ENCODE results near the gene PATL1.

DNA sequence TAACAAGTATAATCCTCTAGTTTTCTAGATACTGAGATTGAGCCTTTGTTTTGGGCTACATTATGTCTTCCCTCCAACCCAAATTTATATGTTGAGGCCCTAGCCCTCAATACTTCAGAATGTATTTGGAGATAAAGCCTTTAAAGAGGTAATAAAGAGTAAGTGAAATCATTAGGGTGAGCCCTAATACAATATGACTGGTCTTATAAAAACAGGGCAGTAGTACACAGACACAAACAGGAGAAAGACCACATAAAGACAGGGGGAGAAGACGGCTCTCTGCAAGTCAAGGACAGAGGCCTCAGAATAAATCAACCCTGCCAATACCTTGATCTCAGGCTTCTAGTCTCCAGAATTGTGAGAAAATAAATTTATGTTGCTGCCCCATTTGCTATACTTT, 38.5 kb upstream of the PATL1 start:
- no peak for TF ChIP-seq ZNF184 (tag by site-specific recombination; IDR thresholded peaks at IDR 0.05)
- no peak for TF ChIP-seq ZNF777 (tag by site-specific recombination; IDR thresholded peaks at IDR 0.05; ENCODE audit: borderline replicate concordance)
- no peak for TF ChIP-seq SP2 (tag by site-specific recombination; IDR thresholded peaks at IDR 0.05)
- no peak for TF ChIP-seq CTCF (tag by site-specific recombination; IDR thresholded peaks at IDR 0.05)
- no peak for TF ChIP-seq ZNF311 (tag by site-specific recombination; IDR thresholded peaks at IDR 0.05; ENCODE audit: borderline replicate concordance)

Measured in HEK293 (cell line).